ENCODE data around the gene SYT14. TPM values are rescaled to one million over a fixed set of nuclear protein-coding genes. Genes with fewer than 3 reads are reported as not detected.

Gene SYT14
- polyA plus RNA-seq, 2 of the 4 experiments (the other 2 are of a cell fraction), result 0.01 to 0.06 TPM

DNA sequence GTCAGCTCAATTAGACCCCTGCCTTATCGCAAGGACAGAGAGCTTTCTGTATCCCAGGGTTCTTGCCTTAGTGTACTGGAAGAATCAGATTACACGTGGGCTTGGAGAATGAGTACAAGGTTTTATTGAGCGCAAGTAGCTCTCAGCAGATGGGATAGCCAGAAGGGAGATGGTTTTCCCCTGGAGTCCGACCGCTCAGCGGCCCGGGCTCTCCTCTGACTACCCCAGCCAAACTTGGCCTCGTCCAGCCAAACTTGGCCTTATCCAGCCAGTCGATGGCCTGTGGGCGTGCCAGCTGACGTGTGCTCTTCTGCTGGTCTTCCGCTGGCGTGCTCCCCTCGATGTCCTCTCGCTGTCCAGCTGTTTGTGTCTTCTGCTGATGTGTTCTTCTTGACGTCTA, 136.9 kb downstream of the SYT14 start:
- 44% methylated on average over 16 of the region's 16 CpGs for WGBS (ENCODE audit: missing lambda C conversion rate)
- DNase-seq (ENCODE audit: low read depth in 1 of 2, low spot score in 1 of 2), result no peak
- ChIA-PET POLR2A (no interaction called here), CTCF (interaction anchor here (0.6 kb wide), 1 partner anchor 218 kb away, joined by 4 read pairs; no protein-coding TSS in a partner anchor)
- TF ChIP-seq HDAC2 (IDR thresholded peaks at IDR 0.05) (no peak), RNF2 (IDR thresholded peaks at IDR 0.05; ENCODE audit: borderline replicate concordance, low read depth) (no peak), PBX3 (IDR thresholded peaks at IDR 0.05) (no peak), RCOR1 (IDR thresholded peaks at IDR 0.05; ENCODE audit: low read depth, low read length) (no peak), HOXA7 (CRISPR knock-in tag; IDR thresholded peaks at IDR 0.05) (no peak), GATA3 (IDR thresholded peaks at IDR 0.05; ENCODE audit: borderline replicate concordance) (no peak), BHLHE40 (IDR thresholded peaks at IDR 0.05; ENCODE audit: low read depth, low read length) (no peak), POLR2AphosphoS2 (conservative IDR thresholded peaks at IDR 0.05; ENCODE audit: low read length) (no peak), RFX5 (IDR thresholded peaks at IDR 0.05) (no peak), KDM1A (IDR thresholded peaks at IDR 0.05; ENCODE audit: low read depth) (no peak), ESRRA (IDR thresholded peaks at IDR 0.05; ENCODE audit: borderline replicate concordance, low read length) (no peak), ATOH8 (CRISPR knock-in tag; IDR thresholded peaks at IDR 0.05; ENCODE audit: low read depth) (no peak), SMC3 (IDR thresholded peaks at IDR 0.05) (no peak), JUNB (IDR thresholded peaks at IDR 0.05) (no peak), NR3C1 (IDR thresholded peaks at IDR 0.05) (no peak)
- TF ChIP-seq, protein P1, sequence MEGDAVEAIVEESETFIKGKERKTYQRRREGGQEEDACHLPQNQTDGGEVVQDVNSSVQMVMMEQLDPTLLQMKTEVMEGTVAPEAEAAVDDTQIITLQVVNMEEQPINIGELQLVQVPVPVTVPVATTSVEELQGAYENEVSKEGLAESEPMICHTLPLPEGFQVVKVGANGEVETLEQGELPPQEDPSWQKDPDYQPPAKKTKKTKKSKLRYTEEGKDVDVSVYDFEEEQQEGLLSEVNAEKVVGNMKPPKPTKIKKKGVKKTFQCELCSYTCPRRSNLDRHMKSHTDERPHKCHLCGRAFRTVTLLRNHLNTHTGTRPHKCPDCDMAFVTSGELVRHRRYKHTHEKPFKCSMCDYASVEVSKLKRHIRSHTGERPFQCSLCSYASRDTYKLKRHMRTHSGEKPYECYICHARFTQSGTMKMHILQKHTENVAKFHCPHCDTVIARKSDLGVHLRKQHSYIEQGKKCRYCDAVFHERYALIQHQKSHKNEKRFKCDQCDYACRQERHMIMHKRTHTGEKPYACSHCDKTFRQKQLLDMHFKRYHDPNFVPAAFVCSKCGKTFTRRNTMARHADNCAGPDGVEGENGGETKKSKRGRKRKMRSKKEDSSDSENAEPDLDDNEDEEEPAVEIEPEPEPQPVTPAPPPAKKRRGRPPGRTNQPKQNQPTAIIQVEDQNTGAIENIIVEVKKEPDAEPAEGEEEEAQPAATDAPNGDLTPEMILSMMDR (IDR thresholded peaks at IDR 0.05), result no peak
- TF ChIP-seq, protein P2, sequence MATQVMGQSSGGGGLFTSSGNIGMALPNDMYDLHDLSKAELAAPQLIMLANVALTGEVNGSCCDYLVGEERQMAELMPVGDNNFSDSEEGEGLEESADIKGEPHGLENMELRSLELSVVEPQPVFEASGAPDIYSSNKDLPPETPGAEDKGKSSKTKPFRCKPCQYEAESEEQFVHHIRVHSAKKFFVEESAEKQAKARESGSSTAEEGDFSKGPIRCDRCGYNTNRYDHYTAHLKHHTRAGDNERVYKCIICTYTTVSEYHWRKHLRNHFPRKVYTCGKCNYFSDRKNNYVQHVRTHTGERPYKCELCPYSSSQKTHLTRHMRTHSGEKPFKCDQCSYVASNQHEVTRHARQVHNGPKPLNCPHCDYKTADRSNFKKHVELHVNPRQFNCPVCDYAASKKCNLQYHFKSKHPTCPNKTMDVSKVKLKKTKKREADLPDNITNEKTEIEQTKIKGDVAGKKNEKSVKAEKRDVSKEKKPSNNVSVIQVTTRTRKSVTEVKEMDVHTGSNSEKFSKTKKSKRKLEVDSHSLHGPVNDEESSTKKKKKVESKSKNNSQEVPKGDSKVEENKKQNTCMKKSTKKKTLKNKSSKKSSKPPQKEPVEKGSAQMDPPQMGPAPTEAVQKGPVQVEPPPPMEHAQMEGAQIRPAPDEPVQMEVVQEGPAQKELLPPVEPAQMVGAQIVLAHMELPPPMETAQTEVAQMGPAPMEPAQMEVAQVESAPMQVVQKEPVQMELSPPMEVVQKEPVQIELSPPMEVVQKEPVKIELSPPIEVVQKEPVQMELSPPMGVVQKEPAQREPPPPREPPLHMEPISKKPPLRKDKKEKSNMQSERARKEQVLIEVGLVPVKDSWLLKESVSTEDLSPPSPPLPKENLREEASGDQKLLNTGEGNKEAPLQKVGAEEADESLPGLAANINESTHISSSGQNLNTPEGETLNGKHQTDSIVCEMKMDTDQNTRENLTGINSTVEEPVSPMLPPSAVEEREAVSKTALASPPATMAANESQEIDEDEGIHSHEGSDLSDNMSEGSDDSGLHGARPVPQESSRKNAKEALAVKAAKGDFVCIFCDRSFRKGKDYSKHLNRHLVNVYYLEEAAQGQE (IDR thresholded peaks at IDR 0.05), result no peak
- TF ChIP-seq, protein P3, sequence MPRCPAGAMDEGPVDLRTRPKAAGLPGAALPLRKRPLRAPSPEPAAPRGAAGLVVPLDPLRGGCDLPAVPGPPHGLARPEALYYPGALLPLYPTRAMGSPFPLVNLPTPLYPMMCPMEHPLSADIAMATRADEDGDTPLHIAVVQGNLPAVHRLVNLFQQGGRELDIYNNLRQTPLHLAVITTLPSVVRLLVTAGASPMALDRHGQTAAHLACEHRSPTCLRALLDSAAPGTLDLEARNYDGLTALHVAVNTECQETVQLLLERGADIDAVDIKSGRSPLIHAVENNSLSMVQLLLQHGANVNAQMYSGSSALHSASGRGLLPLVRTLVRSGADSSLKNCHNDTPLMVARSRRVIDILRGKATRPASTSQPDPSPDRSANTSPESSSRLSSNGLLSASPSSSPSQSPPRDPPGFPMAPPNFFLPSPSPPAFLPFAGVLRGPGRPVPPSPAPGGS (IDR thresholded peaks at IDR 0.05), result no peak
- TF ChIP-seq, protein P4, sequence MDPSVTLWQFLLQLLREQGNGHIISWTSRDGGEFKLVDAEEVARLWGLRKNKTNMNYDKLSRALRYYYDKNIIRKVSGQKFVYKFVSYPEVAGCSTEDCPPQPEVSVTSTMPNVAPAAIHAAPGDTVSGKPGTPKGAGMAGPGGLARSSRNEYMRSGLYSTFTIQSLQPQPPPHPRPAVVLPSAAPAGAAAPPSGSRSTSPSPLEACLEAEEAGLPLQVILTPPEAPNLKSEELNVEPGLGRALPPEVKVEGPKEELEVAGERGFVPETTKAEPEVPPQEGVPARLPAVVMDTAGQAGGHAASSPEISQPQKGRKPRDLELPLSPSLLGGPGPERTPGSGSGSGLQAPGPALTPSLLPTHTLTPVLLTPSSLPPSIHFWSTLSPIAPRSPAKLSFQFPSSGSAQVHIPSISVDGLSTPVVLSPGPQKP (IDR thresholded peaks at IDR 0.05; ENCODE audit: low read depth, low read length), result no peak
- H3K4me3 ChIP-seq, result no peak overlapping the region
- ATAC-seq, result no peak
- no peak overlapping the region for H3K4me2 ChIP-seq
- H3K4me1 ChIP-seq, result no peaks in the 10 kb centered on the region
- H3K27ac ChIP-seq, result no peak overlapping the region
- H3K9me3 ChIP-seq, result no peaks in the 10 kb centered on the region
- no peak for FAIRE-seq
